ENCODE measurements around the gene CPNE5.
A peak's percentile ranks its signal among the peaks of the same experiment; 100 is the strongest.

CPNE5 gene

DNA sequence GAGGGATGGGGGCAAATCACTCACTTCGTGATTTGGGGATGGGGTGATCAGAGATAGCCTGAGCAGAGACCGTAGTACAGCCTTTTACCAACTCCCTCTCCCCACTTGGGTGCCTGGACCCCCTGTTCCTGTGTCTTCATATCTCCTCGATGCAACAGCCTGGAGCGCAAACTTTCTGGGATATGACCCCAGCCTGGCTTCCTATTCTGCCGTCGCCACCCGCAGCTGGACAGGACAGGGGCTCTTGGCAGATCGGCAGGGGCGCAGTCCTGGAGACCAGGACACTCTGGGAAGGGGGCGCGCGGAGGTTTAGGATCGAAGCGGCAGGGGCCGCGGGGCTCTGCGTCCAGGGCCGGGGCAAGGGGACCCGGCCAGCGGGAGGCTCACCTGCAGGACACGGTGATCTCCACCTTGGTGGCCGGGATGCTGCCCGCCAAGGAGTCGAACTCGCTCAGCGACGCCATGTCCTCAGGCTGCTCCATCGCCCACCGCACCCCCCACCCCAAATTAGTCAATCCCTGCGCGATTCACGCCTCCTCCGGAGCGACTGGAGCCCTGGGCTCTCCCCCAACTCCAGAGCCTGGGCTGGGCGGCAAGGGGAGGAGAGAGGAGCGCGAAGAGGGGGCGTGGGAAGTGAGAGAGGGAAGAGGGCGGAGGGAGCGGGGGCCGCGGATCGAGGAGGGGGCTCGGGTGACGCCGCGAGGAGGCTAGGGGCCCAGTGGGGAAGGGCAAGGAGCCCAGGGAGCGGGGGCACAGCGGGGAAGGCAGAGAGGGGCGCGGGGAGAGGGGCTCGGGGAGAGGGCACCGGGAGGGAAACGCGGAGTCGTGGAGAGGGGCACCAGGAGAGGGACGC, at the start of gene CPNE5:
TSS of gene CPNE5 (minus strand) at position 549 of the 853 bp plus-strand sequence. CDS start at position 482, 67 bp downstream.
- DNase-seq (ENCODE audit: low read depth) = no peak

DNA sequence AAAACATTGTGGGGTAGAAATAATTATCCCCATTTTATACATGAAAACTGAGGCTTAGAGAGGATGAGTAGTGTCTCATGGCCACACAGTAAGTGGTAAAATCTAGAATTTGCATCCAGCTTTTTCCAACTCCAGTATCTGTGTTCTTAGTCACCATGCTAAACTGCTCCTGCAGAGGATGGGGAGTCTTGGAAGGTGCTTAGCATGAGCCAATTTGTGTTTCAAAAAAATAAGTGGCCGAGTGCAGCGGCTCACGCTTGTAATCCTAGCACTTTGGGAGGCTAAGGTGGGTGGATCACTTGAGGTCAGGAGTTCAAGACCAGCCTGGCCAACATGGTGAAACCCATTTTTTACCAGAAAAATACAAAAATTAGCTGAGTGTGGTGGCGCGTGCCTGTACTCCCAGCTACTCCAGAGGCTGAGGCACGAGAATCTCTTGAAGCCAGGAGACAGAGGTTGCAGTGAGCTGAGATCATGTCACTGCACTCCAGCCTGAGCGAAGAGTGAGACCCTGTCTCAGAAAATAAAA, 48.9 kb upstream of the CPNE5 start:
- DNase-seq (ENCODE audit: low read depth) = no peak

DNA sequence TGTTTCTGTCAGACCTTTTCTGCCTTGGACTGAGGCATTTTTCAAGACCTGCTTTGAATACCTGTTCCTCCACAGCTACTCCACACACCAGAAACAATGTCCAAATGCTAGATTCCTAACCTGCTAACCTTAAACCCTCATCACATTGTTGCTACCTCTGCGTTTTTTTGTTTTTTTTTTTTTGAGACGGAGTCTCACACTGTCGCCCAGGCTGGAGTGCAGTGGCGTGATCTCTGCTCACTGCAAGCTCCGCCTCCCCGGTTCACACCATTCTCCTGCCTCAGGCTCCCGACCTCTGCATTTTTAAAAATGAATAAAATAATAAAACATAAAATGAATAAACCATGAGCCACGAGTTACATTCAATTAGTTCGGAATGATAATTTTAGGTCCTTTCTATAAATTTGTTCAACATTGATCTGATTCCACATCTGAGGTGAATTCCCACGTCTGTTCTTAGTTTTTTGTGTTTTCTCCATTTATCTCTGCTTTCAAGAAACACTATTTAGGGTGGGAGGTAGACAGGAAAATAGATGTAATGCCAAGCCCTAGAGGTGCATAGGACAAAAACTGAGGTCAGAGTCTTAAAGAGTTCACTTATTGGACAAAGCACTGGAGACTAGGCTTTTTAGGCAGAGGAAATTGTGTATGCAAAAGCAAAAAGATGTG, 47.8 kb upstream of the CPNE5 start:
- DNase-seq (ENCODE audit: low read depth) = no peak

DNA sequence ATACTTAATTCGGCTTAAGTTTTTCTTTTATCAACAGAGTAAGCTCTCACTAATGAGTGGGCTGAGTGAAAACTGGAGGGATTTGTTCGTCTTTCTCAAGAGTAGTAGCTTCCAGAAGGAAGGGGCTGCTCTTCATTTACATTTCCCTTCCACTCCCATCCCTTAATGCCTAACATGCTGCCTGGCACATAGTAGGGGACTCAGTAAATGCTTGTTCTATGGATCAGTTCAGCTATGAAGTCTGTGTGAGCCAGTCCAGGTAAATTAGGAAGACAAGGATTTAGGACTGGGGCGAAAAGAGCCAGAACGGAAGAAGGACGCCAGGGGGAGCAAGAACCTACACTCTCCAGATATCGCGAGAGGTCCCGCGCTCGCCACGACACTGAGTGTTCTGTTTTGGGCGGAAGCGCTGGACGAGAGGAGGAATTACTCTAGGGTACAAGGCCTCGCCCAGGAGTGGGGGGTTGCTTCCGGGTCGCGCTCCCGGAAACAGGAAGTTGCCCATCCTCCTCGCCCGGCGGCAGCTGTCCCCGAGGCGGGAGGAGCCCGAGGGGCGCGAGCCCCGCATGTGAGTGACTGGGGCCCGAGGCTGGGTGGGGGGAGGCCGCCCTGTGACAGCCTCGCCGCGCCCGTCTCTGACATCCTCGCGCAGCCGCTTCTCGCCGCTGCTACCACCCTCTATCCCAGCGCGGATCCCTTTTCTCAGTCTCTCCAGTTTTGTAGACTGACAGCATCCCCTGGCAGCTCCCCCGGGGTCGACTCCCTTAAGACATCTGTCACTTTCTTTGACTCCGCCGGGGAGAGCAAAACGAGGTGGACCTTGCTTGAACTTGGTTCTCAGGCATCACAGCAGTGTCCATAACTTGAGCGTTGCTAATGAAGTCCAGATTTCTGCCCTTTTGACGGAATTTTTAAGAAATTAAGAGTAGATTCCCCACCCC, 46.5 kb upstream of the CPNE5 start, which contains the start of gene C6orf89:
TSS of gene C6orf89 (plus strand) at position 492 of the 941 bp plus-strand sequence. CDS start 13,493 bp downstream, outside the sequence.
- DNase-seq (ENCODE audit: low read depth) = peak; percentile 96

DNA sequence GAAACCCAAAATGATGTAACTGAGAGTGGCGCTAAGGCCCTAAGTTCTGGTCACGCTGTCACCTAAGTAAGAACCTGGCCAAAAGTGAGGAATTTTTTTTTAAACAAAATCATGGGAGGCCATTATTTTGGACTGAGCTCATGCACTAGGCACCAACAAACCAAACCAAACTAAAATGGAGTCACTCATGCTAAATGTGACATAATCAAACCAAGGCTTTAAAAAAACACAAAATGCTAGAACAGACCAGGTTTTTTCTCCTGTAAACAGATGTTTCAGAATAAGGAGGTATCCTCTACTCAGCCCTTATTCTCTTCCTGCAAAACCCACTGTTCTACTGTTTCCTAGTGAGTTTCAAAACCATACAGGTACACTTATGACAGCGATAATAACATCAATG, 45.4 kb upstream of the CPNE5 start:
- no peak for DNase-seq (ENCODE audit: low read depth)

DNA sequence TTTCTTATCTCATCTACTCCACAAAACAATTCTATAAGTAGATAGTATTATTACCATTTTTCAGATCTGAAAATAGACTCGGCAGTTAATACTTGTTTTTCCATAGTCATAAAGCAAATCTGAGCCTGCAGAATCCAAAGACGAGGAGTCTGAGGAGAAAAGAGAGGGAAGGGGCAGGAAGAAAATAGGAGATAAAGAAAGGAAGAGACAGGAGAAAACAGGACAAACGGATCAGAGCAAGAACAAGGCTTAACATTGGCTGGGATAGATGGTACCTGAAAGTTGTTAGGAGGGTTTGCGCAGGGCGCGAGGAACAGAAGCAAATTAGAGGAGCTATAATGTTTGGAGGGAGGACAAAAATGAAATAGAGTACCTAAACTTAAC, 36.0 kb upstream of the CPNE5 start:
- no peak for DNase-seq (ENCODE audit: low read depth)

DNA sequence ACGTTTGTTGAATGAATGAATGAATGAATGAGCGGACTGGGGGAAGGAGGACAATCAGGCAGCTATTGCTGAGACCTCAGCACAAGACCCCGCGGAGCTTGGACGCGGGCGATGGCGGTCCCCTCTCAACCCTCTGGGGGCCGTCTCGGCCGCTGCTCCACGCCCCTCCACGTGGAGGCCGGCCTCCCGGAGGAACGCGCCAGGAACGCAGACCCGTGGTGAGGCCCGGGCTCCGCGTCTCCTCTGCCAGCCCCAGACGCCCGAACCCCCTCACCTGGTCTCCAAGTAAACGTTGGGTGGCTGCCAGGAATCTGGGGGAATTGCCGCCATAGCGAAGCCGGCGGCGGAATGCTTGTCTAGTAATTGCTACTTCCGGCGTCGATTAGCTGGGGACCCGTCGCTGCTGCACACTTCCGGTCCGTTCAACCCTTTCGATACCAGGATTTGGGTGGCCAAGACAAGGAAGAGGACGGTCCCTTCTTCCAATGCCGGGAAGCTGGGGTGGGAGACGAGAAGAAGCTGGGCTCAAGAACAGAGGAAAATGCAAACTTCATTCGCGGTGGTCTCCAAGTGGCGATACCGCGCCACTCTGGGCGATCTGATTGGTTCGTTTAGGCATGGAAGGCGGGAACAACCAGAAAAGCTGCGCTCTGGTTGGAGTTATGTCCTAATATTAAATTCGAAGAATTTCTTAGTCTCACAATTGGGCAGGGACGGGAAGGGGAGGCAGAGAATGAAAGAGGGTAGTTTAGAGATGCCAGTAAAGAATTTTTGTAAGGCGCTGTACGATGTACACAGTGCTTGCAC, 35.4 kb upstream of the CPNE5 start, which contains the start of gene PPIL1:
TSS of gene PPIL1 (minus strand) at position 361 of the 807 bp plus-strand sequence. CDS start at position 330, 31 bp downstream.
- peak; percentile 70 for DNase-seq (ENCODE audit: low read depth)

DNA sequence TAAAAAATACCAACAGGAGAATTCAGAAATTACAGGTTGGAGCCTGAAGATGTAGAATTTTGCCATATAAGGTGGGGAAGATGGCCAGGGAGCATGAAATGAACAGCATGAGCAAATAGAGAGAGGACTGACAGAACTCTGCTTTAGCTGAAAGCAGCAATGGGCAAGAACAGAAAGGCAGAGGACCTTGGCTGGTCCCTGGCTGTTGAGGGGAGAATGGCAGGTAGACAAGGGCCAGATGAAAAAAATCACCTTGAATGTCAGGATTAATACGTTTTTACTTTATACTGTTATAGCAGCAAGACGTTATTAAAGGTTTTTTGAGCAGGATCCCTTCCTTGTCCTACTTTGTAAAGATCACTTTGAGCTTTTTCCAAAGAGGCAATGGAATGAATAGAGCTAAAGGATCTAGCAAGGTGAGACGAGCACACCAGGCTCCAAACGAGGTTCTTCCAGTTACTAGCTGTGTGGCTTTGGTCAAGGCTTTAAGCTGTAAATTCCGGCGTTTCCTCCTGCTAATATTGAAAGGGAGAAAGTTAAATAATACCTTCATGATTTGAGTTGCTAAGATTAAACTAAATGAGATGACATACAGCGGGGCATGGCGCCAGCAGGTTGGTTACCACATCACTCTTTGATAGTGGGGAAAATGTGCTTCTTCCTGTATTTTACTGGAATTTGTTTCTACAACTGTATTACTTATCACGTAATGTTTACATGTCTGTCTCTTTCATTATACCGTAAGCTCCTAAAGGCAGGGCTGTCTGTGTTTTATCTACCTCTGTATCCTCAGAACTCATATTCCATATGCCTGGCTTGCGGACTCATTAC, 34.6 kb upstream of the CPNE5 start:
- no peak for DNase-seq (ENCODE audit: low read depth)

DNA sequence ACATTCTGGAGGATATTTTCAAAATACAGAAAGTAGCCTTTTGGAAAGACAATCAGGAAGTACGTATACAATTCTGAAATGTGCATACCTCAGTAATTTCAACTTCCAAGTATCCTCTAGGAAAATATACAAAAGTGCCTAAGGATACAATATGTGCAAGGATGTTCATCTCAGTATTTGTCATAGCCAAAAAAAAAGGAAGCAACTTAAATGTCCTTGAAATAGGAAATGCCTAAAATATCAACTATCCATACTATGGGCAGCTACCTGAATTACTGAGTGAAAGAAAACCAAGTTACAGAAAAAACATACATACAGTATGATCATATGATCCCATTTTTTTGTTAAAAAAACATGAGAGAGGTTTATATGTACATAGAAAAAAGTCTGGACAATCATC, 33.9 kb upstream of the CPNE5 start:
- no peak for DNase-seq (ENCODE audit: low read depth)

DNA sequence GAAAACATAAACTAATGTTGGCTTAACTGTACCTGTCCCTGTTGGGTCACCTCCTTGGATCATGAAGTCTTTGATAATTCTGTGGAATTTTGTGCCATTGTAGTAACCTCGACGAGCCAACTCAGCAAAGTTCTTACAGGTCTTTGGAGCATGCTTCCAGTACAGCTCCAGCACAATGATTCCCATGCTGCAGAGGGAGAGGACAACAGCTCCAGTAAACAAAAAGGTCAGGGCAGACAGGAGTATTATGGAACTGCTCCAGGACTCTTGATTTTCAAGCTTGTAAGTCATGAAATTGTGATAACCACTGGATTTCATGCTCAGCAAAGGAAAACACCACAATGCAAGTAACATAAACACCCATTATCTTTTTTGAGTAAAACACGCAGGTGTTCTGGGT, 32.4 kb upstream of the CPNE5 start:
- DNase-seq (ENCODE audit: low read depth) = no peak

DNA sequence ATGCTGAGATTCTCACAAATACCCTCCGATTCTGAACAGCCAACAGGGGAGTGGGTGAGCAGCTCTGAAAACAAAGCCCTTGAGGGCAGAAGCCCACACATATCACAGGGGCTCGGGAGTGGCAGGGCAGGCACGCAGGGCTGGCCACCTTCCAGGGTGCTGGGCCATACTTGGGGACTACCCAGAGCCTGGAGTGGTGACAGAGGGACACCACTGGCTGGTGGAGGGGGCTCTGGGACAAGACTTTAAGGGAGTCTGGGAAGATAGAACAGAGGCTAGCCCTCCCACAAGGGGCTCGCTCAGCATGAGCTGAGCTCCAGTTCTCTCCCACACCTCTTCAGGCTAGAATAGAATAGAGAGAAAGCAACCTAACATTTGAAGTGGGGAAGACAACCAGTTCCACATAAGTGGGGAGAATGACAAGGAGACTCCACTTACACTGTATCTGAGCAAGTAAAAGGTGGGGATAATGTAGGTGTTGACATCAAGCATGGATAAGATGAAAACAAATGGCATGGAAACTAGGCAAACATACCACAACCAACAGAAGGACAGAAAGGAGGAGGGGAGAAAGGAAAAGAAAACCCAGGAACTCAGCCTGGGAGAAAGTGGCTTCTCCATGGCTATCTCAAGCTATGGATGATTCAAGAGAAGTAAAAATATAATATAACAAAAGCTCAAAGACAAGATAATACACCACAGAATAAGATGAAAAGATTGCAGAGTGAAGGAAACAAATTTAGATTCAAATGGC, 28.4 kb upstream of the CPNE5 start:
- no peak for DNase-seq (ENCODE audit: low read depth)

DNA sequence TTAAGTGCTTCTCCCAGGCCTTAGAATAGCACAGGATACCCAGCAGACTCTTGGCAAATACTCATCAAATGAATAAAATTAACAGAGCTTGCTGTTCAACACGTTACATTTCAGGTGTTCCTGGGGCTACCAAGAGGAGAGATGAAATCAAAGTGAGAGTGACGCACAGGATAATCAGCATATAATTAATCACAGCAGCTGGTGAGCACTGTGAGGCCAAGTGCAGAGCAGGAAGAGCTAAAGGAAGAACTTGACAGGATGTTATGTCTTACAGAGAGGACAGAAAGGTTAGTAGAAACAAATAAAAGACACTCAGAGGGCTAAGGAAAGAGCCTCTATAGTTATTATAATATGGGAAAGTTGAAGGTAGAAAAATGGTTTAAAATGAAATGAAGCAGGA, 26.6 kb upstream of the CPNE5 start:
- DNase-seq (ENCODE audit: low read depth) = no peak

DNA sequence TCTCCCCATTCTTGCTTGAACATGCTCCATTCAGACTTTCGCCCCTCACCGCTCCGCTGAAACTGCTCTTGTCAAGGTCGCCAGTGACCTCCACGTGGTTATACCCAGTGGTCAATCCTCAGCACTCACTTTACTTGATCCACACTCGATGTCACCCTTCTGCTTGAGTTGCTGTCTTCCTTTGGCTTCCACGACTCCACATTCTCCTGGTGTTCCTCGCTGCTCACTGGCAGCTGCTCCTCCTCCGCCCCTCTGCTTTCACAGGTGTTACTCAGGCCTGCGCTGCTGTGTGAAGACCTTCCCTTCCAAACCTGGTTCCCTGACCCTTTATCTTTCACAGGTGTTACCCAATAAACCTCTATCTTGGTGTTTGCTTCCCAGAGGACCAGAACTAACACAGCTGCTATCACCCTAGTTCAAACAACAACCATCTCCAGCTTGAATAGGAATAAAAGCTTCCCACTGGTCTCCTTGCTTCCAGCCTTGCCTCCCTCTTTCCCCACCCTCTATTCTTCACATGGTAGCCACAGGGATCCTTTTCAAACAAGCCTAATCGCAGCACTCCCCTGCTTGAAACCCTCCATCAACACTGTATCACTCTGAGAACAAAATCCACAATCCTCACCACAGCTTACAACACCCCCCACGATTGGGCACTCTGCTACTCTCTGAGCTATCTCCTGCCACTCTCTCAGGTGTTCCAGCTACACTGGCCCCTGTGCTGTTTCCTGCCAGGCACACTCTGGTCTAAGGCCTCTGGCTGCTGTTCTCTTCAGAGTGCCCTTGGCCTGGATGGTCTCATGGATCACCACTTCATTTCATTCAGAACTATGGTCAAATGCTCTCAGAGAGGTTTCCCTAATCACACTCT, 24.7 kb upstream of the CPNE5 start:
- no peak for DNase-seq (ENCODE audit: low read depth)

DNA sequence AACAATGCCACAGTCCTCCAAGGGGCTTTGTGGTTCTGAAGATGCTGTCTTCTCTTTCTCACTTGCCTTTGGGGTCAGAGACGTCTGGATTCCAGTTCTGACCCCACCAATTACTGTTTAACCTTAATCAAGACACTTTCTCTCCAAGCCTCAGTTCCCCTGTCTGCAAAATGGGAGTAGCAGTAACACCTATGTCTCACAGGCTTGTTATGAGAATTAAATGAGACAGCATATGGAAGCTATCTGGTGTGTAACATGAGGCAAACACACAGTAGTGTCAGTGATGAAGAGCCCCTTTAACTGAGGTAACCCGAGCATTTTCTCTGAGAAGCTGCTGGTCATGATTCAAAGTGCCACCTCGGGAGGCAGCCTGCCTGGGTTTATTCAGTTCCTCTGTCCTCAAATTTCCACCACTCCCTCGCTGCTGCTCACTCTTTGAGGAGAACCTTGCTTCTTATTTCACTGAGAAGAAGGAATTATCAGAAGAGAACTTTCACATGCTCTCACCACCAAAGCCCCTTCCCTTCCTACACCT, 23.7 kb upstream of the CPNE5 start:
- DNase-seq (ENCODE audit: low read depth) = no peak

DNA sequence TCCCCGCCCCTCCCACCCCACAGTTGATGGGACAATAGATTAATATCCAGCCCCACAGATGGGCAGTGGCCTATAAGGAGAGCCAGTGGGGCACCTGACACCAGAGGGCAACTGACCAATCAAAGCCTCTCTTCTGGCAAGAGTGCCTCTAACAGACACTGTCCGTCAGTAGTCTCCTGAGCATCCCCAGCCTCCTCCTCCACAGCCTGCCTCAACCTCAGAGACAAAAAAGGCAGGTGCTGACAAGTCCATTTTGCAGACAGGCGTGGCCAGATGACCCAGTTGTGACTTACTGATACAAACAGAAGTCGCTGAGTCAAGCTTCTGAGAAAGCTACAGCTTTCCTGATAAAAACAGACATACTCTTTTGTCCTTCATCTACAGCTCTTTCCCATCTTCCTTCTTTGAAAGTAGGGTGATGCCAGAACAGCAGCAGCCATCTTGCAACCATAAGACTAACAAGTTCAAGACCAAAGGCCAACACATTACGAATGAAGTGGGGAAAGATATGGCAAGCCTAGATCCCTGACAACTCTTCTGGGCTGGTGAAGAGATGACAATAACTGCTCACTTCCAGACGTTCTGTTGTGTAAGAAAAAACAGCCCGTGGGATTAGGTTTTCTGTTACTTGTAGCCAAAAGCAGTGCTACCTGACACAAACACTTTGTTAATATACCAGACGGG, 23.1 kb upstream of the CPNE5 start:
- no peak for DNase-seq (ENCODE audit: low read depth)

DNA sequence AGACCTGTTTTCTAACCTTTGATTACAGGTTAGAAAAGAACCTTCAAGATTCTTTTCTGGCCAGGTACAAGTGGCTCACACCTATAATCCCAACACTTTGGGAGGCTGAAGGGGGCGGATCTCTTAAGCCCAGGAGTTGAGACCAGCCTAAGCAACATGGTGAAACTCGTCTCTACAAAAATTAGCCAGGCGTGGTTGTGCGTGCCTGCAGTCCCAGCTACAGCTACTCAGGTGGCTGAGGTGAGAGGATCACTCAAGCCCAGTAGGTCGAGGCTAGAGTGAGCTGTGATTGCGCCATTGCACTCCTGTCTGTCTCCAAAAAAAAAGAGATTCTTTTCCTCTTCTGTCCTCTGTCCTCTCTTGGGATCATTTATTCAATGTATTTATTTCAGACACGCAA, 20.9 kb upstream of the CPNE5 start:
- DNase-seq (ENCODE audit: low read depth) = no peak

DNA sequence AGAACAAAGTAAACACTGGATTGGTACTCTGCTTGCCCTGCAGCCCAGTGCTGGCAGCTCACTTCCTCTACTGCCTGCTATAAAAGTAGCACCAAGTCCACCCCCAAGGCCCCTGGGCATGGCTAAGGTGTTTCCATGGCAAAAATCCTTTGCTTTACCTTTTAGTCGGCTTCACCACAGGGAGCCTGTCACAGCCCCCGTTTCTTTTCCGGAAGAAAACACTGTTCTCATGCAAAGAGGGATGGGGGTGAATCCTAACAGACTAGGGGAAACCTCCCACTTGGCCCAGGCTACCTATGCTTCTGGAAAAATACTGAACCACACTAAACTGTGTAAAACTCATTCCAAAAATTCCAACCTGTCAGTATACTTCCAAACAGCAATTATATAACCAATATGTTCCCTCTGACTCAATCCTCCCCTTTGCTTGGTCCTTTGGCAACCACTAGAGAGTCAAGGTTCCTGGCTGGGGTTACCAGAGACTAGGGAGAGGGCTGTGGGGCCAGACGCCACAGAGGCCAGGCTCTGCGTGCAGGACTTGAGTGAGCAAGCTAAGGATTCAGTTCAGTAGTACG, 19.2 kb upstream of the CPNE5 start:
- DNase-seq (ENCODE audit: low read depth) = no peak
